Mucosa of stomach (tissue), 1 donor: ENCODE results near the gene OR2J3.
"Not testable (repeated sequence)": the region's sequence is repeated elsewhere in the genome, so short reads cannot be mapped to it uniquely, and the experiment has no call there.

Experiments
- H3K27me3 ChIP-seq: one replicate; pipeline ENCODE4 v1.7.0; 2013; ENCODE audit warnings: mild to moderate bottlenecking, low read length; ENCODE audit not compliant: control insufficient read depth, insufficient read depth
- H3K36me3 ChIP-seq: one replicate; pipeline ENCODE4 v1.7.0; 2013; ENCODE audit warnings: low read length; ENCODE audit not compliant: control insufficient read depth, insufficient read depth
- H3K4me1 ChIP-seq: one replicate; pipeline ENCODE4 v1.7.0; 2013; ENCODE audit warnings: mild to moderate bottlenecking, low read length; ENCODE audit not compliant: control insufficient read depth, insufficient read depth
- H3K4me3 ChIP-seq: one replicate; pipeline ENCODE4 v1.7.0; 2013; ENCODE audit warnings: low read length
- H3K9ac ChIP-seq: one replicate; pipeline ENCODE4 v1.7.0; 2013; ENCODE audit warnings: mild to moderate bottlenecking, low read length, moderate library complexity
- H3K9me3 ChIP-seq: one replicate; pipeline ENCODE4 v1.7.0; 2013; ENCODE audit warnings: mild to moderate bottlenecking, low read length, moderate library complexity; ENCODE audit not compliant: control insufficient read depth
- donor health status: Pancreatic carcinoma.

OR2J3 gene

DNA sequence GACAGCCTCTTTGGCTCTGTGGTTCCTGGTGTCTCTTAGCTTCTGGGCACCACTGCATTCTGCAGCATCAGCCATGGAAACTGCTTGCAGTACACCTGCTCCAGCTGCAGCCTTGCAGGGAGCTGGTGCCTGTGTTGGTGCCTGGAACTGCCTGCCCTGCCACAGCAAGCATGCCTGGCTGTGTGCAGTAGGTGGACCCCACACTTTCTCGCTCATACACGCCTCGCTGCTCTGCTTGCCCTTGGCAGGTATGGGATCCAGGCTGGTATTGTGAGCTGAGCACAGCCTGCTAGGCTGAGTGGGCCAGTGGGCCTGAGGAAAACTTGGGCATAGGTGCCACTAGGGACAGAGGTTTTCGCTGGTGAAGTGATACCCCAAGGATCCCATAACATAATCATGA lies 22.8 kb downstream of the OR2J3 start:
- no peaks in the 10 kb centered on the region for H3K27me3 ChIP-seq
- no peak overlapping the region for H3K9ac ChIP-seq
- H3K4me3 ChIP-seq = no peak overlapping the region
- H3K9me3 ChIP-seq = no peaks in the 10 kb centered on the region
- no peaks in the 10 kb centered on the region for H3K4me1 ChIP-seq
- H3K36me3 ChIP-seq = no peaks in the 10 kb centered on the region

GRCh38 chr6:29131691-29132090 lies 23.8 kb downstream of the OR2J3 start:
- no peaks in the 10 kb centered on the region for H3K4me1 ChIP-seq
- no peak overlapping the region for H3K9ac ChIP-seq
- no peak overlapping the region for H3K4me3 ChIP-seq
- H3K9me3 ChIP-seq = no peaks in the 10 kb centered on the region
- H3K27me3 ChIP-seq = no peaks in the 10 kb centered on the region
- no peaks in the 10 kb centered on the region for H3K36me3 ChIP-seq

GRCh38 chr6:29137724-29138123 lies 29.9 kb downstream of the OR2J3 start:
- Histone ChIP-seq H3K4me1 (no peaks in the 10 kb centered on the region), H3K9ac (no peak overlapping the region), H3K36me3 (no peaks in the 10 kb centered on the region), H3K9me3 (no peaks in the 10 kb centered on the region), H3K27me3 (no peaks in the 10 kb centered on the region), H3K4me3 (no peak overlapping the region)

DNA sequence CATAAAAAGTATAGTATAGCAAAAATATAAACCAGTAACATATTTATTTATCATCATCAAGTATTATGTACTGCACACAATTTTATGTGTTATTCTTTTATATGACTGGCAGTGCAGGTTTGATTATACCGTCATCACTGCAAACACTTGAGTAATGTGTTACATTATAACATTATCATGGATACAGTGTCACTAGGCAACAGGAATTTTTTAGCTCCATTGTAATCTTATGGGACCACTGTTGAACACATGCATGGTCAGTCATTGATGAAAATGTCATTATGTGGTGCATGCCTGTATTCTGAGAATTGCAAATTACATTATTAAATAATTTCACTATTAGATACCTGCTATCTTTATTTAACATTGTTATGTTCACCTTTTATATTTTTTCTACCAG lies 33.7 kb downstream of the OR2J3 start:
- no peaks in the 10 kb centered on the region for H3K27me3 ChIP-seq
- H3K36me3 ChIP-seq = no peaks in the 10 kb centered on the region
- no peak overlapping the region for H3K4me3 ChIP-seq
- no peaks in the 10 kb centered on the region for H3K9me3 ChIP-seq
- no peaks in the 10 kb centered on the region for H3K4me1 ChIP-seq
- H3K9ac ChIP-seq = no peak overlapping the region

GRCh38 chr6:29142309-29142708 lies 34.5 kb downstream of the OR2J3 start:
- Histone ChIP-seq H3K4me1 (no peaks in the 10 kb centered on the region), H3K9ac (no peak overlapping the region), H3K27me3 (no peaks in the 10 kb centered on the region), H3K4me3 (no peak overlapping the region), H3K9me3 (no peaks in the 10 kb centered on the region), H3K36me3 (no peaks in the 10 kb centered on the region)

DNA sequence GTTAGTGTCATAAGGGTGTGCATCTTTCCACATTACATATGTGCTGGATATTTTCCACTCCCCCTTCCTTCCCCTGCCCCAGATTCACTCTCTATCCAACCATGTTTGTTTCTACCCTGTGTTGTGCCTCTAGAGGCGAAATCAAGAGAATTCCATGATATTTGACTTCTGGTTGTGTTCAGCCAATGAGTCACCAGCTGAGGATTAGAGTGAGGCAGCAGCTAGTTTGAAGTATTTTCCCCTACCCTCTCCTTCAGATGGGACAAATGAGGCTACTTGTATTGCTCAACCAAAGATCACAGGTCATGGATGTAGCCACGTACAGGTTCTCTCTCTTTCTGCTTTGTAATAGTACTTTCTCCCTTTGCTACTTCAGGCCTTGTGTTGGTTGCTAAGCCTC lies 38.3 kb downstream of the OR2J3 start:
- Histone ChIP-seq H3K4me1 (no peaks in the 10 kb centered on the region), H3K4me3 (no peak overlapping the region), H3K36me3 (no peaks in the 10 kb centered on the region), H3K9ac (no peak overlapping the region), H3K27me3 (no peaks in the 10 kb centered on the region), H3K9me3 (no peaks in the 10 kb centered on the region)

- Histone ChIP-seq H3K4me3 (no peak overlapping the region), H3K9ac (no peak overlapping the region), H3K36me3 (no peaks in the 10 kb centered on the region), H3K27me3 (no peaks in the 10 kb centered on the region), H3K4me1 (no peaks in the 10 kb centered on the region), H3K9me3 (no peaks in the 10 kb centered on the region)
These were observed 39.2 kb downstream of the OR2J3 start for GRCh38 chr6:29147074-29147473.

- not testable (repeated sequence) for H3K36me3 ChIP-seq, H3K9me3 ChIP-seq, H3K4me3 ChIP-seq, H3K4me1 ChIP-seq, H3K9ac ChIP-seq, H3K27me3 ChIP-seq
These were observed 41.6 kb downstream of the OR2J3 start for GRCh38 chr6:29149444-29149843.

DNA sequence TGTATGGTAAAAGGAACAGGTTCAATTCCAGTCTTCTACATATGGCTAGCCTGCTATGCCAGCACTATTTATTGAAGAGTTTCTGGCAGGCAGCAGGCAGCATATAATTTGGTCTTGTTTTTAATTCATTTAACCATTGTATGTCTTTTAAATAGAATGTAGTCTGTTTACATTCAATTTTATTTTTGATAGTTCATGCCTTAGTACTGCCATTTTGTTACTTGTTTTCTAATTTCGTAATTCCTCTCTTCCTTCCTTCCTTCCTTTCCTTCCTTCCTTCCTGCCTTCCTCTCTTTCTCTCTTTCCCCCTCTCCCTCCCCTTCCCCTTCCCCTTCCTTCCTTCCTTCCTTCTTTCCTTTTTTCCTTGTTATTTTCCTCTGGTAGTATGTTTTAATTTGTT lies 45.2 kb downstream of the OR2J3 start:
- Histone ChIP-seq H3K4me3 (no peak overlapping the region), H3K9me3 (no peaks in the 10 kb centered on the region), H3K27me3 (no peaks in the 10 kb centered on the region), H3K36me3 (no peaks in the 10 kb centered on the region), H3K9ac (no peak overlapping the region), H3K4me1 (no peaks in the 10 kb centered on the region)

DNA sequence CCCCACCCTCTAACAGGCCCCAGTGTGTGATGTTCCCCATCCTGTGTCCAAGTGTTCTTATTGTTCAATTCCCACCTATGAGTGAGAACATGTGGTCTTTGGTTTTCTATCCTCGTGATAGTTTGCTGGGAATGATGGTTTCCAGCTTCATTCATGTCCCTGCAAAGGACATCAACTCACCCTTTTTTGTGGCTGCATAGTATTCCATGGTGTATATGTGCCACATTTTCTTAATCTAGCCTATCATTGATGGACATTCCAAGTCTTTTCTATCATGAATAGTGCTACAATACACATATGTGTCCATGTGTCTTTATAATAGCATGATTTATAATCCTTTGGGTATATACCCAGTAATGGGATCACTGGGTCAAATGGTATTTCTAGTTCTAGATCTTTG lies 47.3 kb downstream of the OR2J3 start:
- not testable (repeated sequence) for H3K4me3 ChIP-seq, H3K9me3 ChIP-seq, H3K4me1 ChIP-seq

DNA sequence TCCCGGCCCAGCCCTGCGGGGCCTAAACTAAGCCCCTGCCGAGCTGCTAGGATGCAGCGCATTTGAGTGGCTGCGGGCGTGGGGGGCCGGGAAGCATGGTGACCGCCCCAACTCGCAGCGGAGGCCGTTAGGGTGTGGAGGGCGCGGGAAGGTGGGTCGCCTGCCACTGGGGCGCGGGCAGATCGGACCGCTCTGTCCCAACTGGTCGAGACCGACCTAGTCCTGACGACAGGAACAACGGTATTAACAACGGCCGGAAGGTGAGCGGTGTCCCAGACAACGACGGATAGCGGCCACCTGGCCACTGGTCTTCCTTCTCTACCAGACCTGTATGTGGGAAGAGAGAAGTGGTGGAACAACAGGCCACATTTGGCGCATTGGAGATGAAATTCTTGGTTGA lies 52.1 kb downstream of the OR2J3 start:
- H3K4me3 ChIP-seq, H3K36me3 ChIP-seq, H3K4me1 ChIP-seq, H3K9ac ChIP-seq, H3K9me3 ChIP-seq, H3K27me3 ChIP-seq: not testable (repeated sequence)

More for the DNA sequence above, 47.3 kb downstream of the OR2J3 start:
- H3K27me3 ChIP-seq, H3K36me3 ChIP-seq, H3K9ac ChIP-seq: not testable (repeated sequence)
